Liver (tissue), 9 donors: Measurements from ENCODE around the gene GPRC5D. TPM values are rescaled to one million over a fixed set of nuclear protein-coding genes. Genes with fewer than 3 reads are reported as not detected.

Experiments
- DNase-seq: peaks from one replicate; pipeline ENCODE4 v3.0.0-alpha.2; 2017; ENCODE audit warnings: low spot score
- H3K27ac ChIP-seq, 2 donors: one replicate each; pipeline ENCODE4 v1.7.0; 2013; ENCODE audit warnings: inconsistent platforms in 2 of 2, low read length in 2 of 2, control low read depth in 1 of 2, low read depth in 1 of 2, mild to moderate bottlenecking in 1 of 2
- H3K27me3 ChIP-seq, 4 donors: one replicate each; pipeline versions ENCODE4 v1.6.1 to v1.7.0; 2013; ENCODE audit warnings: low read length in 3 of 4, inconsistent platforms in 1 of 4, mild to moderate bottlenecking in 1 of 4, moderate library complexity in 1 of 4; ENCODE audit not compliant: control insufficient read depth in 4 of 4, insufficient read depth in 4 of 4
- H3K36me3 ChIP-seq, 4 donors: one replicate each; pipeline versions ENCODE4 v1.6.1 to v1.7.0; 2013; ENCODE audit warnings: low read length in 3 of 4, mild to moderate bottlenecking in 3 of 4, low read depth in 1 of 4, moderate library complexity in 1 of 4; ENCODE audit not compliant: control insufficient read depth in 4 of 4, insufficient read depth in 3 of 4
- H3K4me1 ChIP-seq, 4 donors: one replicate each; pipeline versions ENCODE4 v1.6.1 to v1.7.0; 2013; ENCODE audit warnings: low read length in 3 of 4, mild to moderate bottlenecking in 3 of 4, moderate library complexity in 1 of 4; ENCODE audit not compliant: control insufficient read depth in 4 of 4, insufficient read depth in 4 of 4
- H3K4me3 ChIP-seq, 3 donors: one replicate each; pipeline versions ENCODE4 v1.6.1 to v1.7.0; 2013; ENCODE audit warnings: low read length in 3 of 3, control low read depth in 1 of 3, low read depth in 1 of 3, mild to moderate bottlenecking in 1 of 3
- H3K9ac ChIP-seq, 2 donors: one replicate each; pipeline ENCODE4 v1.7.0; 2013; ENCODE audit warnings: low read length in 2 of 2, mild to moderate bottlenecking in 2 of 2, moderate library complexity in 2 of 2, control low read depth in 1 of 2, low read depth in 1 of 2
- H3K9me3 ChIP-seq, 4 donors: one replicate each; pipeline versions ENCODE4 v1.6.1 to v1.7.0; 2013; ENCODE audit warnings: low read length in 3 of 4; ENCODE audit not compliant: control insufficient read depth in 4 of 4
- ATF3 ChIP-seq: IDR thresholded peaks from 2 replicates; pipeline ENCODE4 v1.6.1; 2016; ENCODE audit warnings: antibody characterized with exemption
- FOXA1 ChIP-seq: IDR thresholded peaks from 2 replicates; pipeline ENCODE4 v1.6.1; 2016; ENCODE audit warnings: antibody characterized with exemption
- HNF4A ChIP-seq, 2 donors: conservative IDR thresholded peaks; 2 replicates each; pipeline ENCODE4 v1.6.1; 2016; ENCODE audit warnings: antibody characterized with exemption in 2 of 2, mild to moderate bottlenecking in 2 of 2
- HNF4G ChIP-seq: IDR thresholded peaks from 2 replicates; pipeline ENCODE4 v1.6.1; 2016; ENCODE audit warnings: antibody characterized with exemption
- JUND ChIP-seq, 2 donors: IDR thresholded peaks; 2 replicates each; pipeline ENCODE4 v1.6.1; 2016; ENCODE audit warnings: antibody characterized with exemption in 2 of 2
- MAX ChIP-seq: IDR thresholded peaks from 2 replicates; pipeline ENCODE4 v1.6.1; 2016; ENCODE audit warnings: antibody characterized with exemption
- RAD21 ChIP-seq, 2 donors: IDR thresholded peaks; 2 replicates each; pipeline ENCODE4 v1.6.1; 2016; ENCODE audit warnings: antibody characterized with exemption in 2 of 2, mild to moderate bottlenecking in 2 of 2
- REST ChIP-seq: IDR thresholded peaks from 2 replicates; pipeline ENCODE4 v1.6.1; 2016; ENCODE audit warnings: antibody characterized with exemption, mild to moderate bottlenecking
- RXRA ChIP-seq, 2 donors: IDR thresholded peaks; 2 replicates each; pipeline ENCODE4 v1.6.1; 2017 to 2018; ENCODE audit warnings: antibody characterized with exemption in 2 of 2, mild to moderate bottlenecking in 1 of 2
- SP1 ChIP-seq: IDR thresholded peaks from 2 replicates; pipeline ENCODE4 v1.6.1; 2018; ENCODE audit warnings: antibody characterized with exemption, mild to moderate bottlenecking
- TAF1 ChIP-seq: conservative IDR thresholded peaks from 2 replicates; pipeline ENCODE4 v1.6.1; 2016; ENCODE audit warnings: antibody characterized with exemption, mild to moderate bottlenecking
- YY1 ChIP-seq: IDR thresholded peaks from 2 replicates; pipeline ENCODE4 v1.6.1; 2016; ENCODE audit warnings: antibody characterized with exemption, mild to moderate bottlenecking
- WGBS: extraction: QIAGEN DNeasy Blood & Tissue Kit; methylation state at CpG from one replicate; pipeline ENCODE4 v1.1.7; 2013; 5-methylcytosine and 5-hydroxymethylcytosine counted together
- polyA plus RNA-seq, 2 donors: library from polyadenylated mRNA; stranded (reverse) in 1 of 2; unstranded in 1 of 2; fragments of 200-250 nt in 1 of 2; fragments of >200 nt in 1 of 2; fragmentation: Nextera tagmentation in 1 of 2; extraction: Ambion mirVana in 1 of 2; gene quantifications; one replicate each; pipeline versions ENCODE4 v1.2.1 to v1.2.3, GENCODE V29; 2013 to 2015
- total RNA-seq, 2 donors: library from RNA; depleted of rRNA; stranded (reverse); fragments of >200 nt; gene quantifications; one replicate each; pipeline ENCODE4 v1.2.3, GENCODE V29; 2014
- TF ChIP-seq, protein P1 (sequence below): fragments of 150-350 bp; IDR thresholded peaks from 2 replicates; pipeline ENCODE4 v1.5.1; 2017; ENCODE audit warnings: improper control_type of control experiment, low read depth, low read length; ENCODE audit not compliant: missing input control
- donor health status: healthy.
- donor health status: healthy.
- donor health status: healthy.
- donor health status: healthy.
- donor health status: healthy.

The GPRC5D gene
- total and polyA plus RNA-seq, 4 donors: 0.13 to 0.17 TPM; not detected in 2

DNA sequence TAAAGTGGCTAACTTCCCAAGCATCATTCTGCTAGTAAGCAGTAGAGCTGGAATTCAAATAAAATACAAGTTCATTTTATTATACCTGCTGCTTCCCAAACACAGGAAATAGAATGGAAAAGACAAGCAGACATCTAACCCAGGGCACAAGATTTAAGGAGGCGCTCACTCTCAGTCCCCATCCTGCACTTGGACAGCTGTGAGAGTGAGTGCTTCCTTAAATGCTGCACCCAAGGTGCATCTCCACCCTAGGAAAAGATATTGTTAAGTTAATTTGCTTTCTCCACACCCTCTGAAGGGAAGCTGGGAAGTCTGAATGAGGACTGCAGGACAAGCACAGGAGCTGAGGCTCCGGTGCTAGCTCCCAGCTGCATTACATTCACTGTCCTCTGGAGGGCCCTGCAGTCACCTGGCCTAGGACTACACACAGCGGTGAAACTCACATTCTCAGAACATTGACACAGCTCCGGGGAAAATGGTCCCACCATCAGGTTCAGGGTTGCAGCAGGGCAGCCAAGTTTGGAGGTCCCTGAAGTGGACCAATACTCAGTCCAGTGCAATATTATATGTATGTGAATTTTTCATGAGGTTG, 33.9 kb upstream of the GPRC5D start:
- Histone ChIP-seq H3K4me1 (no peaks in the 10 kb centered on the region), H3K9me3 (no peaks in the 10 kb centered on the region), H3K9ac (no peak overlapping the region), H3K4me3 (no peak overlapping the region), H3K27me3 (no peaks in the 10 kb centered on the region), H3K36me3 (peaks cover 18 to 42% (median 35%) of the 10 kb centered on the region in 4 donors), H3K27ac (no peak overlapping the region)
- DNase-seq: no peak
- 80% methylated on average over 4 of the region's 4 CpGs for WGBS
- TF ChIP-seq JUND (IDR thresholded peaks at IDR 0.05) (no peak), RAD21 (IDR thresholded peaks at IDR 0.05) (peak; percentile 56 to 80), YY1 (no peak), HNF4A (conservative IDR thresholded peaks at IDR 0.05) (no peak)
- TF ChIP-seq, protein P1, sequence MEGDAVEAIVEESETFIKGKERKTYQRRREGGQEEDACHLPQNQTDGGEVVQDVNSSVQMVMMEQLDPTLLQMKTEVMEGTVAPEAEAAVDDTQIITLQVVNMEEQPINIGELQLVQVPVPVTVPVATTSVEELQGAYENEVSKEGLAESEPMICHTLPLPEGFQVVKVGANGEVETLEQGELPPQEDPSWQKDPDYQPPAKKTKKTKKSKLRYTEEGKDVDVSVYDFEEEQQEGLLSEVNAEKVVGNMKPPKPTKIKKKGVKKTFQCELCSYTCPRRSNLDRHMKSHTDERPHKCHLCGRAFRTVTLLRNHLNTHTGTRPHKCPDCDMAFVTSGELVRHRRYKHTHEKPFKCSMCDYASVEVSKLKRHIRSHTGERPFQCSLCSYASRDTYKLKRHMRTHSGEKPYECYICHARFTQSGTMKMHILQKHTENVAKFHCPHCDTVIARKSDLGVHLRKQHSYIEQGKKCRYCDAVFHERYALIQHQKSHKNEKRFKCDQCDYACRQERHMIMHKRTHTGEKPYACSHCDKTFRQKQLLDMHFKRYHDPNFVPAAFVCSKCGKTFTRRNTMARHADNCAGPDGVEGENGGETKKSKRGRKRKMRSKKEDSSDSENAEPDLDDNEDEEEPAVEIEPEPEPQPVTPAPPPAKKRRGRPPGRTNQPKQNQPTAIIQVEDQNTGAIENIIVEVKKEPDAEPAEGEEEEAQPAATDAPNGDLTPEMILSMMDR: peak; percentile 42

GRCh38 chr12:12984149-12984548, 32.2 kb upstream of the GPRC5D start:
- no peaks in the 10 kb centered on the region for H3K4me1 ChIP-seq
- H3K27me3 ChIP-seq: no peaks in the 10 kb centered on the region
- no peak overlapping the region for H3K4me3 ChIP-seq
- no peaks in the 10 kb centered on the region for H3K9me3 ChIP-seq
- H3K27ac ChIP-seq: no peak overlapping the region
- H3K9ac ChIP-seq: no peak overlapping the region
- TF ChIP-seq MAX: no peak
- no peak for TF ChIP-seq TAF1
- TF ChIP-seq REST: no peak
- no peak for TF ChIP-seq HNF4G
- no peak for TF ChIP-seq FOXA1
- no peak for TF ChIP-seq ATF3
- WGBS: 82% methylated on average over 5 of the region's 5 CpGs
- peaks cover 19 to 52% (median 44%) of the 10 kb centered on the region in 4 donors for H3K36me3 ChIP-seq
- DNase-seq: no peak

- no peaks in the 10 kb centered on the region for H3K4me1 ChIP-seq
- no peaks in the 10 kb centered on the region for H3K9me3 ChIP-seq
- no peaks in the 10 kb centered on the region for H3K27me3 ChIP-seq
- 57% methylated on average over 9 of the region's 9 CpGs for WGBS
- no peak overlapping the region for H3K27ac ChIP-seq
- H3K9ac ChIP-seq: no peak overlapping the region
- H3K4me3 ChIP-seq: no peak overlapping the region
- no peak for DNase-seq
- TF ChIP-seq, protein P1: peak; percentile 59
- TF ChIP-seq RXRA (IDR thresholded peaks at IDR 0.05) (no peak), YY1 (no peak), SP1 (no peak), FOXA1 (no peak), RAD21 (IDR thresholded peaks at IDR 0.05) (peak; percentile 81 to 90), HNF4A (conservative IDR thresholded peaks at IDR 0.05) (no peak)
- H3K36me3 ChIP-seq: peaks cover 17 to 53% (median 45%) of the 10 kb centered on the region in 4 donors
Measured at GRCh38 chr12:12983420-12984035, 31.6 kb upstream of the GPRC5D start.
